Endothelial cell of umbilical vein (primary cell): ENCODE measurements around the gene LRP5. TPM values are rescaled to one million over a fixed set of nuclear protein-coding genes. Genes with fewer than 3 reads are reported as not detected.
A peak's percentile ranks its signal among the peaks of the same experiment; 100 is the strongest.

Source experiments
- BruUV-seq: library from RNA; stranded (reverse); fragments of 400-500 nt; replicated peaks from 2 replicates; lab custom pipeline; 2021; lab: Mats Ljungman, UMichigan
- CTCF ChIA-PET: fragments of 300-600, 350-600 bp; sonication (Branson Sonifier 250); formaldehyde crosslinking; loops from one replicate; lab custom pipeline; 2021; ENCODE audit warnings: antibody characterized with exemption, inconsistent platforms; lab: Charles Lee
- POLR2A ChIA-PET: fragments of 300-600, 350-600 bp; sonication (Branson Sonifier 250); formaldehyde crosslinking; loops from one replicate; lab custom pipeline; 2021; ENCODE audit warnings: antibody characterized with exemption, inconsistent platforms; lab: Charles Lee
- DNase-seq: peaks from one replicate; pipeline ENCODE4 v3.0.0-alpha.2; 2011; ENCODE audit warnings: low read depth, low spot score
- FAIRE-seq: peaks from 2 replicates; lab custom pipeline; 2011; peaks lifted over from hg19 to GRCh38; lab: Jason Lieb, UNC
- H2AFZ ChIP-seq: 2 replicates; pipeline ENCODE4 v1.6.0; 2012; ENCODE audit warnings: low read depth, low read length, control low read depth, inconsistent platforms
- H3K27ac ChIP-seq: 2 replicates; pipeline ENCODE4 v1.5.1; 2011; ENCODE audit warnings: low read depth, mild to moderate bottlenecking, control low read depth, low read length, moderate library complexity; ENCODE audit not compliant: insufficient read depth
- H3K27me3 ChIP-seq, 2 experiments: 2 replicates each; pipeline versions ENCODE4 v1.6.0 to v1.6.1; 2011; ENCODE audit warnings: low read length in 2 of 2, mixed read lengths in 1 of 2; ENCODE audit not compliant: control insufficient read depth in 2 of 2, insufficient read depth in 2 of 2
- H3K36me3 ChIP-seq, 2 experiments: 2 replicates in 1 of 2; 3 replicates in 1 of 2; pipeline ENCODE4 v1.5.1; 2011; ENCODE audit warnings: low read length in 2 of 2, mild to moderate bottlenecking in 1 of 2, moderate library complexity in 1 of 2; ENCODE audit not compliant: control insufficient read depth in 2 of 2, insufficient read depth in 2 of 2; ENCODE audit errors: extremely low read depth in 1 of 2
- H3K4me1 ChIP-seq: 3 replicates; pipeline ENCODE4 v1.5.1; 2011; ENCODE audit warnings: mild to moderate bottlenecking, low read length; ENCODE audit not compliant: control insufficient read depth, insufficient read depth; ENCODE audit errors: extremely low read depth
- H3K4me2 ChIP-seq: 2 replicates; pipeline ENCODE4 v1.6.1; 2011; ENCODE audit warnings: low read length, control low read depth, mixed read lengths; ENCODE audit not compliant: insufficient read depth
- H3K4me3 ChIP-seq, 3 experiments: fragments of 200-600 bp in 1 of 3; sonication (generic), shearing (Covaris generic) in 1 of 3; replicated peaks in 1 of 3; 2 replicates each; pipeline ENCODE4 v1.5.1; 2011 to 2016; ENCODE audit warnings: control low read depth in 3 of 3, low read length in 3 of 3, mild to moderate bottlenecking in 2 of 3, inconsistent platforms in 1 of 3, low read depth in 1 of 3, moderate library complexity in 1 of 3; ENCODE audit not compliant: insufficient read depth in 1 of 3
- H3K79me2 ChIP-seq: 2 replicates; pipeline ENCODE4 v1.6.0; 2012; ENCODE audit warnings: low read length, inconsistent platforms; ENCODE audit not compliant: control insufficient read depth, insufficient read depth
- H3K9ac ChIP-seq: replicated peaks from 2 replicates; pipeline ENCODE3; 2011; ENCODE audit warnings: low read length, control low read depth; ENCODE audit not compliant: insufficient read depth; ENCODE audit errors: extremely low read depth
- H3K9me1 ChIP-seq: replicated peaks from 3 replicates; pipeline ENCODE4 v1.6.0; 2011; ENCODE audit warnings: mild to moderate bottlenecking, low read length; ENCODE audit not compliant: control insufficient read depth, insufficient read depth; ENCODE audit errors: extremely low read depth
- H3K9me3 ChIP-seq: replicated peaks from 2 replicates; pipeline ENCODE4 v1.5.1; 2012; ENCODE audit warnings: low read length, inconsistent platforms; ENCODE audit not compliant: control insufficient read depth, insufficient read depth
- H4K20me1 ChIP-seq: replicated peaks from 2 replicates; pipeline ENCODE3; 2011; ENCODE audit warnings: mild to moderate bottlenecking, low read length; ENCODE audit not compliant: control insufficient read depth, insufficient read depth; ENCODE audit errors: extremely low read depth
- CTCF ChIP-seq, 2 donors: IDR thresholded peaks; 1 replicate in 1 of 2; 2 replicates in 1 of 2; pipeline ENCODE4 v1.5.1; 2011; ENCODE audit warnings: low read length in 2 of 2, mild to moderate bottlenecking in 2 of 2, moderate library complexity in 2 of 2, control low read depth in 1 of 2, inconsistent platforms in 1 of 2, low read depth in 1 of 2; ENCODE audit not compliant: insufficient read depth in 1 of 2; ENCODE audit errors: extremely low read depth in 1 of 2
- EZH2 ChIP-seq: IDR thresholded peaks from 2 replicates; pipeline ENCODE4 v1.6.1; 2012; ENCODE audit warnings: borderline replicate concordance, low read depth, mild to moderate bottlenecking, moderate library complexity, low read length, inconsistent platforms; ENCODE audit not compliant: severe bottlenecking
- FOS ChIP-seq: IDR thresholded peaks from 2 replicates; pipeline ENCODE4 v1.6.1; 2011; ENCODE audit warnings: mild to moderate bottlenecking, low read length, moderate library complexity, borderline replicate concordance; ENCODE audit not compliant: insufficient read depth
- GATA2 ChIP-seq: IDR thresholded peaks from 2 replicates; pipeline ENCODE4 v1.7.0; 2011; ENCODE audit warnings: low read depth, mild to moderate bottlenecking, moderate library complexity, mixed read lengths, low read length; ENCODE audit not compliant: insufficient read length, insufficient read depth
- JUN ChIP-seq: IDR thresholded peaks from 2 replicates; pipeline ENCODE4 v1.6.1; 2011; ENCODE audit warnings: borderline replicate concordance, low read depth; ENCODE audit not compliant: insufficient read length, insufficient read depth
- MYC ChIP-seq: IDR thresholded peaks from one replicate; pipeline ENCODE4 v1.6.1; 2011; ENCODE audit warnings: mild to moderate bottlenecking, low read depth, low read length
- POLR2A ChIP-seq: IDR thresholded peaks from 2 replicates; pipeline ENCODE4 v1.6.1; 2012; ENCODE audit warnings: low read depth, mild to moderate bottlenecking, control low read depth, low read length
- POLR2AphosphoS5 ChIP-seq: IDR thresholded peaks from 2 replicates; pipeline ENCODE4 v1.6.1; 2012; ENCODE audit warnings: low read depth, mild to moderate bottlenecking, control low read depth, low read length, moderate library complexity; ENCODE audit not compliant: insufficient read depth
- dilution Hi-C: fragments of 300-500 bp; cut with MboI; formaldehyde crosslinking; loops from one replicate; pipeline ENCODE4 v1.15.0; 2019; ENCODE audit warnings: low sequenced_read_pairs; ENCODE audit not compliant: extremely low pct_ligation_motif_present
- intact Hi-C: fragments of 100-400 bp; cut with micrococcal nuclease; formaldehyde crosslinking; loops from one replicate; pipeline ENCODE4 v1.10.0; 2022
- polyA plus RNA-seq, 4 experiments: library from polyadenylated mRNA; depleted of rRNA in 3 of 4; stranded (reverse) in 3 of 4; unstranded in 1 of 4; fragments of >200 nt; gene quantifications; 2 replicates each; pipeline versions ENCODE4 v1.2.1 to v1.2.3, GENCODE V29; 2011 to 2012; ENCODE audit warnings: missing spikeins in 1 of 4
- total RNA-seq: library from RNA; stranded (reverse); gene quantifications from 2 replicates; pipeline ENCODE4 v1.2.3, GENCODE V29; 2021
- TF ChIP-seq, protein P1 (sequence below): IDR thresholded peaks from 2 replicates; pipeline ENCODE4 v1.6.1; 2011; ENCODE audit not compliant: insufficient read depth, insufficient read length

Gene LRP5
- total and polyA plus RNA-seq, 2 donors (not counting 3 experiments of a cell fraction or from before 2014, with no cell fraction given): 35.1 to 51.8 TPM

GRCh38 chr11:68327586-68328370, 15.4 kb downstream of the LRP5 start:
- H2AFZ ChIP-seq: no peak overlapping the region
- intact Hi-C loops (loop anchor here (1.0 kb wide), 2 partner anchors 12 to 53 kb away; no protein-coding TSS in a partner anchor), dilution Hi-C loops (no loop called here)
- H3K4me1 ChIP-seq: peaks cover 53% of the 10 kb centered on the region
- no peaks in the 10 kb centered on the region for H3K27me3 ChIP-seq
- H3K9me3 ChIP-seq: no peaks in the 10 kb centered on the region
- BruUV-seq: no TSS peak
- H3K27ac ChIP-seq: peak overlapping the region; percentile 32
- H4K20me1 ChIP-seq: no peaks in the 10 kb centered on the region
- H3K36me3 ChIP-seq: no peaks in the 10 kb centered on the region
- no peaks in the 10 kb centered on the region for H3K9me1 ChIP-seq
- H3K79me2 ChIP-seq: peaks cover 16% of the 10 kb centered on the region
- no peak for FAIRE-seq
- CTCF ChIA-PET: interaction anchor here (0.8 to 2.2 kb wide), 12 partner anchors 8 to 70 kb away, joined by 3 to 13 read pairs (median 4); partner anchors contain the start of gene LRP5
- peak overlapping the region; percentile 11 for H3K9ac ChIP-seq
- TF ChIP-seq CTCF (IDR thresholded peaks at IDR 0.05; ENCODE audit: extremely low read depth in 1 of 2, insufficient read depth in 1 of 2, low read depth in 1 of 2, low read length in 2 of 2) (no peak), MYC (no peak), FOS (no peak), POLR2A (no peak), EZH2 (no peak), JUN (no peak), GATA2 (no peak), POLR2AphosphoS5 (no peak)
- TF ChIP-seq, protein P1, sequence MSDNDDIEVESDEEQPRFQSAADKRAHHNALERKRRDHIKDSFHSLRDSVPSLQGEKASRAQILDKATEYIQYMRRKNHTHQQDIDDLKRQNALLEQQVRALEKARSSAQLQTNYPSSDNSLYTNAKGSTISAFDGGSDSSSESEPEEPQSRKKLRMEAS: no peak
- no peak overlapping the region for H3K4me3 ChIP-seq
- H3K4me2 ChIP-seq: peak overlapping the region; percentile 18
- DNase-seq: no peak
- POLR2A ChIA-PET: interaction anchor here (1.1 to 1.3 kb wide), 2 partner anchors 11 to 53 kb away, joined by 3 to 5 read pairs; no protein-coding TSS in a partner anchor
